GM18502 (cell line): ENCODE results near the gene CD4.
A peak's percentile ranks its signal among the peaks of the same experiment; 100 is the strongest.

Experiments
- ATAC-seq: cut with Tn5 transposase; IDR thresholded peaks from one replicate; pipeline ENCODE4 v1.9.1; 2021; ENCODE audit warnings: mild to moderate bottlenecking; ENCODE audit not compliant: unreplicated experiment, poor library complexity

Gene CD4

GRCh38 chr12:6775185-6776174, 13.8 kb upstream of the CD4 start:
- no peak for ATAC-seq

- ATAC-seq, result no peak
These were observed 11.9 kb upstream of the CD4 start for GRCh38 chr12:6777386-6777785.

GRCh38 chr12:6778217-6778573, 11.1 kb upstream of the CD4 start:
- no peak for ATAC-seq

- peak; percentile 90 for ATAC-seq
These were observed 10.5 kb upstream of the CD4 start for GRCh38 chr12:6778574-6779550.

GRCh38 chr12:6779708-6780432, 9.5 kb upstream of the CD4 start:
- ATAC-seq, result no peak

- no peak for ATAC-seq
These were observed 8.8 kb upstream of the CD4 start for GRCh38 chr12:6780573-6780972.

- ATAC-seq, result no peak
These were observed 7.2 kb upstream of the CD4 start for GRCh38 chr12:6782119-6782518.

GRCh38 chr12:6782850-6783566, 6.3 kb upstream of the CD4 start:
- no peak for ATAC-seq

GRCh38 chr12:6783828-6784227, 5.5 kb upstream of the CD4 start:
- no peak for ATAC-seq

GRCh38 chr12:6784296-6784695, 5.0 kb upstream of the CD4 start:
- ATAC-seq, result no peak

GRCh38 chr12:6784761-6785160, 4.6 kb upstream of the CD4 start:
- ATAC-seq, result no peak

GRCh38 chr12:6786416-6787094, 2.8 kb upstream of the CD4 start:
- ATAC-seq, result no peak

- no peak for ATAC-seq
These were observed 2.0 kb upstream of the CD4 start for GRCh38 chr12:6787309-6787708.

GRCh38 chr12:6790496-6791150, 1.3 kb downstream of the CD4 start:
- no peak for ATAC-seq

- ATAC-seq, result no peak
These were observed 2.7 kb downstream of the CD4 start for GRCh38 chr12:6791931-6792520.

- peak; percentile 45 for ATAC-seq
These were observed 3.3 kb downstream of the CD4 start for GRCh38 chr12:6792522-6793201.

GRCh38 chr12:6795088-6795487, 5.8 kb downstream of the CD4 start:
- ATAC-seq, result no peak

GRCh38 chr12:6796576-6796975, 7.2 kb downstream of the CD4 start:
- ATAC-seq, result no peak
